ACC112 (cell line): ENCODE results near the gene NAALADL2.
"Not testable (repeated sequence)": the region's sequence is repeated elsewhere in the genome, so short reads cannot be mapped to it uniquely, and the experiment has no call there.

ENCODE experiments used
- H2AFZ ChIP-seq: fragments of 200-600 bp; sonication (generic); one replicate; pipeline ENCODE4 v1.6.0; 2017; ENCODE audit warnings: antibody characterized with exemption, low read length; ENCODE audit not compliant: unreplicated experiment
- H3K27ac ChIP-seq: fragments of 200-600 bp; sonication (generic); 2 replicates; pipeline ENCODE4 v1.5.1; 2014; ENCODE audit warnings: low read depth, mild to moderate bottlenecking, antibody characterized with exemption, low read length, moderate library complexity
- H3K27me3 ChIP-seq: fragments of 200-600 bp; sonication (generic); 2 replicates; pipeline ENCODE4 v1.6.1; 2014; ENCODE audit warnings: mild to moderate bottlenecking, antibody characterized with exemption, low read length, moderate library complexity, mixed read lengths; ENCODE audit not compliant: insufficient read depth
- H3K36me3 ChIP-seq: fragments of 200-600 bp; sonication (generic); 2 replicates; pipeline ENCODE4 v1.6.1; 2016; ENCODE audit warnings: mild to moderate bottlenecking, antibody characterized with exemption, low read length, moderate library complexity, mixed read lengths; ENCODE audit not compliant: insufficient read depth
- H3K4me1 ChIP-seq: fragments of 200-600 bp; sonication (generic); one replicate; pipeline ENCODE4 v1.6.1; 2016; ENCODE audit warnings: low read length, mixed read lengths; ENCODE audit not compliant: insufficient read depth, unreplicated experiment, control insufficient read depth
- H3K4me3 ChIP-seq: fragments of 200-600 bp; sonication (generic); 2 replicates; pipeline ENCODE4 v1.5.1; 2014; ENCODE audit warnings: mild to moderate bottlenecking, low read depth, low read length
- H3K79me2 ChIP-seq: fragments of 200-600 bp; sonication (generic); one replicate; pipeline ENCODE4 v1.6.0; 2016; ENCODE audit warnings: low read length; ENCODE audit not compliant: control insufficient read depth, unreplicated experiment, insufficient read depth

NAALADL2 gene

GRCh38 chr3:175748087-175748730 is 889.1 kb downstream of the NAALADL2 start:
- no peaks in the 10 kb centered on the region for H3K27me3 ChIP-seq
- H3K4me1 ChIP-seq, result peaks cover 11% of the 10 kb centered on the region
- no peaks in the 10 kb centered on the region for H3K79me2 ChIP-seq
- no peak overlapping the region for H3K4me3 ChIP-seq
- no peak overlapping the region for H2AFZ ChIP-seq
- H3K27ac ChIP-seq, result no peak overlapping the region
- no peaks in the 10 kb centered on the region for H3K36me3 ChIP-seq

- Histone ChIP-seq H3K4me3 (no peak overlapping the region), H3K27ac (no peak overlapping the region), H3K36me3 (no peaks in the 10 kb centered on the region), H3K4me1 (no peaks in the 10 kb centered on the region), H3K79me2 (no peaks in the 10 kb centered on the region), H3K27me3 (no peaks in the 10 kb centered on the region), H2AFZ (no peak overlapping the region)
These were observed 890.8 kb downstream of the NAALADL2 start for GRCh38 chr3:175749981-175750380.

- Histone ChIP-seq H2AFZ (no peak overlapping the region), H3K36me3 (no peaks in the 10 kb centered on the region), H3K4me3 (no peak overlapping the region), H3K27ac (no peak overlapping the region), H3K79me2 (no peaks in the 10 kb centered on the region), H3K4me1 (no peaks in the 10 kb centered on the region), H3K27me3 (no peaks in the 10 kb centered on the region)
These were observed 892.0 kb downstream of the NAALADL2 start for GRCh38 chr3:175751089-175751488.

- Histone ChIP-seq H3K79me2 (no peaks in the 10 kb centered on the region), H3K27ac (no peak overlapping the region), H3K36me3 (no peaks in the 10 kb centered on the region), H3K4me3 (no peak overlapping the region), H3K27me3 (no peaks in the 10 kb centered on the region), H3K4me1 (no peaks in the 10 kb centered on the region), H2AFZ (no peak overlapping the region)
These were observed 904.8 kb downstream of the NAALADL2 start for GRCh38 chr3:175763948-175764347.

- no peak overlapping the region for H3K27ac ChIP-seq
- H3K4me3 ChIP-seq, result no peak overlapping the region
- no peaks in the 10 kb centered on the region for H3K27me3 ChIP-seq
- H3K36me3 ChIP-seq, result no peaks in the 10 kb centered on the region
- H2AFZ ChIP-seq, result no peak overlapping the region
- H3K79me2 ChIP-seq, result no peaks in the 10 kb centered on the region
- H3K4me1 ChIP-seq, result no peaks in the 10 kb centered on the region
These were observed 905.6 kb downstream of the NAALADL2 start for GRCh38 chr3:175764722-175765121.

- Histone ChIP-seq H3K4me1 (no peaks in the 10 kb centered on the region), H2AFZ (no peak overlapping the region), H3K27ac (no peak overlapping the region), H3K27me3 (no peaks in the 10 kb centered on the region), H3K79me2 (no peaks in the 10 kb centered on the region), H3K4me3 (no peak overlapping the region), H3K36me3 (no peaks in the 10 kb centered on the region)
These were observed 911.3 kb downstream of the NAALADL2 start for GRCh38 chr3:175770426-175770825.

GRCh38 chr3:175777495-175777894 is 918.4 kb downstream of the NAALADL2 start:
- Histone ChIP-seq H3K27ac (no peak overlapping the region), H3K4me1 (no peaks in the 10 kb centered on the region), H3K79me2 (no peaks in the 10 kb centered on the region), H3K4me3 (no peak overlapping the region), H3K36me3 (no peaks in the 10 kb centered on the region), H2AFZ (no peak overlapping the region), H3K27me3 (no peaks in the 10 kb centered on the region)

GRCh38 chr3:175777965-175778364 is 918.8 kb downstream of the NAALADL2 start:
- H3K79me2 ChIP-seq, result no peaks in the 10 kb centered on the region
- no peaks in the 10 kb centered on the region for H3K4me1 ChIP-seq
- H3K36me3 ChIP-seq, result no peaks in the 10 kb centered on the region
- H3K27me3 ChIP-seq, result no peaks in the 10 kb centered on the region
- no peak overlapping the region for H3K4me3 ChIP-seq
- no peak overlapping the region for H2AFZ ChIP-seq
- no peak overlapping the region for H3K27ac ChIP-seq

GRCh38 chr3:175778994-175779393 is 919.9 kb downstream of the NAALADL2 start:
- Histone ChIP-seq H3K27me3 (no peaks in the 10 kb centered on the region), H3K4me3 (no peak overlapping the region), H3K27ac (no peak overlapping the region), H3K79me2 (no peaks in the 10 kb centered on the region), H3K4me1 (no peaks in the 10 kb centered on the region), H3K36me3 (no peaks in the 10 kb centered on the region), H2AFZ (no peak overlapping the region)

- not testable (repeated sequence) for H3K27me3 ChIP-seq, H3K36me3 ChIP-seq, H3K4me1 ChIP-seq, H3K27ac ChIP-seq, H3K79me2 ChIP-seq, H3K4me3 ChIP-seq, H2AFZ ChIP-seq
These were observed 928.0 kb downstream of the NAALADL2 start for GRCh38 chr3:175787109-175787508.

- Histone ChIP-seq H3K27ac (no peak overlapping the region), H3K4me1 (peaks cover 5% of the 10 kb centered on the region), H2AFZ (no peak overlapping the region), H3K36me3 (no peaks in the 10 kb centered on the region), H3K79me2 (no peaks in the 10 kb centered on the region), H3K4me3 (no peak overlapping the region), H3K27me3 (no peaks in the 10 kb centered on the region)
These were observed 933.1 kb downstream of the NAALADL2 start for GRCh38 chr3:175792245-175792644.
